Spleen (tissue), 11 donors: Measurements from ENCODE around the gene SLC35B1. TPM values are rescaled to one million over a fixed set of nuclear protein-coding genes. Genes with fewer than 3 reads are reported as not detected.

ENCODE experiments used
- DNase-seq: peaks from one replicate; pipeline ENCODE4 v3.0.0-alpha.2; 2020
- H3K27ac ChIP-seq, 8 donors: fragments of 200-600 bp; sonication (generic) in 7 of 8; 1 replicate in 4 of 8; 2 replicates in 4 of 8; pipeline versions ENCODE4 v1.5.0 to v1.8.0; 2016 to 2021; ENCODE audit warnings: inconsistent platforms in 4 of 8, mild to moderate bottlenecking in 4 of 8, moderate library complexity in 1 of 8
- H3K27me3 ChIP-seq, 7 donors: fragments of 200-600 bp; sonication (generic) in 6 of 7; replicated peaks in 1 of 7; 1 replicate in 4 of 7; 2 replicates in 3 of 7; pipeline versions ENCODE4 v1.5.0 to v1.8.0; 2016 to 2021; ENCODE audit warnings: inconsistent platforms in 3 of 7, mild to moderate bottlenecking in 1 of 7
- H3K36me3 ChIP-seq, 6 donors: fragments of 200-600 bp; sonication (generic) in 5 of 6; 1 replicate in 4 of 6; 2 replicates in 2 of 6; pipeline versions ENCODE4 v1.5.0 to v1.8.0; 2016 to 2021; ENCODE audit warnings: inconsistent platforms in 2 of 6
- H3K4me1 ChIP-seq, 6 donors: fragments of 200-600 bp; sonication (generic) in 5 of 6; 1 replicate in 3 of 6; 2 replicates in 3 of 6; pipeline versions ENCODE4 v1.5.0 to v1.8.0; 2016 to 2021; ENCODE audit warnings: inconsistent platforms in 3 of 6
- H3K4me3 ChIP-seq, 8 donors: fragments of 200-600 bp; sonication (generic) in 7 of 8; 1 replicate in 4 of 8; 2 replicates in 4 of 8; pipeline versions ENCODE4 v1.5.0 to v1.8.0; 2016 to 2021; ENCODE audit warnings: inconsistent platforms in 4 of 8, mild to moderate bottlenecking in 4 of 8, moderate library complexity in 2 of 8
- H3K9me3 ChIP-seq, 8 donors: fragments of 200-600 bp; sonication (generic) in 7 of 8; 1 replicate in 4 of 8; 2 replicates in 4 of 8; pipeline versions ENCODE4 v1.5.0 to v1.8.0; 2016 to 2021; ENCODE audit warnings: inconsistent platforms in 4 of 8
- CTCF ChIP-seq, 11 experiments: fragments of 200-600 bp in 7 of 11; fragments of 450-650 bp in 4 of 11; sonication (generic) in 4 of 11; IDR thresholded peaks in 8 of 11; conservative IDR thresholded peaks in 3 of 11; 1 replicate in 7 of 11; 2 replicates in 4 of 11; pipeline versions ENCODE4 v1.4.0 to v1.8.0; 2016 to 2021; ENCODE audit warnings: antibody characterized with exemption in 11 of 11, inconsistent platforms in 4 of 11, mild to moderate bottlenecking in 1 of 11
- POLR2A ChIP-seq, 3 donors: fragments of 450-650 bp; IDR thresholded peaks; one replicate each; pipeline ENCODE4 v1.5.1; 2017; ENCODE audit warnings: antibody characterized with exemption in 3 of 3, mild to moderate bottlenecking in 1 of 3
- POLR2AphosphoS5 ChIP-seq, 3 donors: sonication (generic); formaldehyde crosslinking; IDR thresholded peaks; one replicate each; pipeline ENCODE4 v1.5.1; 2017; ENCODE audit warnings: antibody characterized with exemption in 3 of 3
- WGBS, 5 donors: extraction: QIAGEN DNeasy Blood & Tissue Kit in 3 of 5; methylation state at CpG; one replicate each; pipeline versions ENCODE4 v1.1.5 to v1.1.7; 2013 to 2018; 5-methylcytosine and 5-hydroxymethylcytosine counted together
- intact Hi-C: fragments of 100-400 bp; cut with DNase I; formaldehyde crosslinking; loops from one replicate; pipeline ENCODE4 v1.15.0; 2023; ENCODE audit warnings: low total_unique reads
- polyA plus RNA-seq, 3 donors: library from polyadenylated mRNA; stranded (reverse); fragments of 200-250 nt; gene quantifications; one replicate each; pipeline ENCODE4 v1.2.1, GENCODE V29; 2013
- total RNA-seq, 7 donors: library from RNA; depleted of rRNA in 3 of 7; stranded (reverse); fragments of >200 nt in 3 of 7; fragmentation: NEBNext Ultra II Directional in 4 of 7; extraction: Animal tissue kit (Norgen Biotek cat#: 25700) in 4 of 7; gene quantifications; one replicate each; pipeline versions ENCODE4 v1.1.0 to v1.2.1, GENCODE V29; 2016 to 2021
- donor health status: healthy with polysubstance abuse.
- donor health status: DM: no; HTN: no; CAD: no; lungs with moderate emphysema.
- donor health status: DM: no; HTN: no; CAD: no.
- donor health status: Bipolar disorder and iron deficiency.
- donor health status: healthy.
- donor health status: DM: no; HTN: no; CAD: no.
- donor health status: DM: yes; HTN: yes; CAD: no.

Gene SLC35B1
- total and polyA plus RNA-seq, 10 donors = 23.7 to 69.9 (median 45.3) TPM

DNA sequence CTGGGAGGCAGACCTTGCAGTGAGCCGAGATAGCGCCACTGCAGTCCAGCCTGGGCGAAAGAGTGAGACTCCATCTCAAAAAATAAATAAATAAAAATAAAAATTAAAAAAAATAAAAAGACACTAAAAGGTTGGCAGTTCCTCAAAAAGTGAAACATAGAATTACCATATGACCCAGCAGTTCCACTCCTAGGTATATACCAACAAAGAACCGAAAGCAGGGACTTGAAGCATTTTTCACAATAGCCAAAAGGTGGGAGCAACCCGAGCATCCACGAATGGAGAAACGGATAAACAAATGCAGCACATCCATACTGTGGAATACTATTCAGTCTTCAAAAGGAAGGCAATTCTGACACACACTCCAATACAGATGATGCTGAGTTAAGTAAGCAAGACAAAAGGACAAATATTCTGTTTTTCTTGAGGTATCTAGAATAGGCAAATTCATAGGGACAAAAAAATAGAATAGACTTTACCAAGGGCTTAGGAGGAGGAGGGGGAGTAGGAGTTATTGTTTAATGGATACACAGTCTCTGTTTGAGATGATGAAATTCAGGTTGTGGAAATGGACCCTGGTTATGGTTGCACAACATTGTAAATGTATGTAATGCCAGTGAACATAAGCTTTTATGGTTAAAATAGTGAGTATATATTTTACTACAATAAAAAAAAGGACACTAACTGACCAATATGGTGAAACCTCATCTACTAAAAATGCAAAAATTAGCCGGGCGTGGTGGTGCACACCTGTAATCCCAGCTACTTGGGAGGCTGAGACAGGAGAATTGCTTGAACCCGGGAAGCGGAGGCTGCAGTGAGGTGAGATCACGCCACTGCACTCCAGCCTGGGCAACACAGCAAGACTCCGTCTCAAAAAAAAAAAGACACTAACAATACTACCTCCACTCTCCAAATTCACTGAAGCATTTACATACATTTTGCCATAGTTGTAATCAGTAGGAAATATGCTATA is 27.0 kb upstream of the SLC35B1 start:
- 78 to 94% (median 84%) methylated on average over 13 of the region's 13 CpGs for WGBS, 5 donors
- no peak for DNase-seq
- intact Hi-C loops = no loop called here

GRCh38 chr17:49731435-49731831 is 23.7 kb upstream of the SLC35B1 start:
- Histone ChIP-seq H3K4me1 (peaks cover 26 to 100% (median 88%) of the 10 kb centered on the region in 6 donors), H3K27ac (peak overlapping the region in 7 of 8 donors; percentile 48 to 94 (median 69)), H3K4me3 (no peak overlapping the region), H3K27me3 (no peaks in the 10 kb centered on the region), H3K36me3 (peaks cover 0 to 66% (median 19%) of the 10 kb centered on the region in 6 donors), H3K9me3 (no peaks in the 10 kb centered on the region)
- intact Hi-C loops = no loop called here
- no peak for TF ChIP-seq POLR2A (IDR thresholded peaks at IDR 0.05)
- TF ChIP-seq POLR2AphosphoS5 (IDR thresholded peaks at IDR 0.05) = no peak
- no peak for TF ChIP-seq CTCF (IDR thresholded peaks at IDR 0.05 in 8 of 11, conservative IDR thresholded peaks at IDR 0.05 in 3 of 11)
- no peak for DNase-seq
- WGBS, 5 donors = 68 to 88% (median 84%) methylated on average over 4 of the region's 4 CpGs

More for the DNA sequence above, 27.0 kb upstream of the SLC35B1 start:
- Histone ChIP-seq H3K4me3 (no peak overlapping the region), H3K4me1 (peaks cover 39 to 100% (median 93%) of the 10 kb centered on the region in 6 donors), H3K36me3 (peaks cover 0 to 38% (median 9%) of the 10 kb centered on the region in 6 donors), H3K27me3 (no peaks in the 10 kb centered on the region), H3K9me3 (no peaks in the 10 kb centered on the region), H3K27ac (peak overlapping the region in 6 of 8 donors; percentile 13 to 95 (median 75))
- TF ChIP-seq POLR2AphosphoS5 (IDR thresholded peaks at IDR 0.05) = no peak
- TF ChIP-seq POLR2A (IDR thresholded peaks at IDR 0.05) = no peak
- TF ChIP-seq CTCF (IDR thresholded peaks at IDR 0.05 in 8 of 11, conservative IDR thresholded peaks at IDR 0.05 in 3 of 11) = no peak

DNA sequence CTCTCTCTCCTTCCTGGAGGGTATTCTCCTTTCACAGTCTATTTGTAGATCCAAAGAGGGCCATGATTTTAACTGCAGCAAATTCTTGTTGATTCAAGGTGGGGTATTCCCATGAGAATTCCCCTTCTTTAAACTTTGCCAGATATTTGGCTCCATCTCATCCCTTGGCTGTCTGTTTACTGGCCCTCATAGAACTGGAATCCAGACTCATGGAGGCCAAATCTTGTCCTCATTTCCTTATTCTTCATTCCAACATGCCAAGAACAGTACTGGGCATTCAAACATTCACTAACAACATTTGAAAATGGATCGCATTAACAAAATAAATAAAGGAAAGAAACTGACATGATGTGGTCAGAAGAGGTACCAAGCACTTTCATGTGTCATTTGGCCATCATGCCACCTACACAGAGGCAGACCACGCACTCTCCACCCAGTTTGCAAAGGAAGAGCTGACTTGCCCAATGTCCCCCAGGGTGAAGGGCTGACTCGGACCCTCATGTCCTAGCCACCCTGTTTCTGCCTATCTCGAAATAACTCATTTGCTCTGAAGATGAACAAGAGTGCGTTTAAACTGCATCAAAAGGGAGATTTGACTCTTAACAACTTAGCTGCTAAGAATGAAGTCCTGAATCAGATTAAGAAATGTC is 23.1 kb upstream of the SLC35B1 start:
- Histone ChIP-seq H3K9me3 (peaks cover 0 to under 1% (median 0%) of the 10 kb centered on the region in 8 donors), H3K27ac (peak overlapping the region in 7 of 8 donors; percentile 48 to 94 (median 69)), H3K36me3 (peaks cover 0 to 71% (median 22%) of the 10 kb centered on the region in 6 donors), H3K27me3 (no peaks in the 10 kb centered on the region), H3K4me3 (no peak overlapping the region), H3K4me1 (peaks cover 26 to 99% (median 83%) of the 10 kb centered on the region in 6 donors)
- DNase-seq = no peak
- no peak for TF ChIP-seq POLR2AphosphoS5 (IDR thresholded peaks at IDR 0.05)
- TF ChIP-seq CTCF (IDR thresholded peaks at IDR 0.05 in 8 of 11, conservative IDR thresholded peaks at IDR 0.05 in 3 of 11) = no peak
- no peak for TF ChIP-seq POLR2A (IDR thresholded peaks at IDR 0.05)
- WGBS, 5 donors = 72 to 93% (median 83%) methylated on average over 5 of the region's 5 CpGs
- intact Hi-C loops = no loop called here
